Pulmonary artery endothelial cell (primary cell): ENCODE results near the gene LARP1. TPM values are rescaled to one million over a fixed set of nuclear protein-coding genes. Genes with fewer than 3 reads are reported as not detected.
"Not testable (repeated sequence)": the region's sequence is repeated elsewhere in the genome, so short reads cannot be mapped to it uniquely, and the experiment has no call there.

Source experiments
- DNase-seq: peaks from one replicate; pipeline ENCODE4 v3.0.0-alpha.2; 2011; ENCODE audit warnings: low read depth, low spot score
- total RNA-seq: library from RNA; depleted of rRNA; stranded (reverse); fragments of >200 nt; gene quantifications from 2 replicates; pipeline ENCODE4 v1.2.3, GENCODE V29; 2014

Gene LARP1
- total RNA-seq, 1 donor from 2014 or later: 54.3 TPM

DNA sequence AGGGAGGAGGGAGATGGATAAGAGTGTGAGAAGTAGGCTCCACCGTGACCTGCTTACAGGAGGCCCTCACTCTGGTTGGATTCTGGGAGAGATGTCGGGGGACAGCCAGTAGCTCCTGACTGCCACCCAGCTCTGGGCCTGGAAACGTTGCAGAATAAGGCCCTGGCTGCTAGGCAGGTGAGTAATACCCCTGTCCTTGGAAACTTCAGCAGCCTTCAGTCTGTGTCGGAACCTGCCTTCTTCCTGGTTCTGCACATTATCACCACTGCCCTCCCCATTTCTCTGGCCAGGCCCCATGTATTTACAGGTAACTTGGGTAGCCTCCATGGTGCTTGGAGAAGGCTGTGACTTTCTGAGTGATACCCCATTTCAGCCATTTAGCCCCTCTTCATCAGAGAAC, 68.4 kb downstream of the LARP1 start:
- DNase-seq: no peak

DNA sequence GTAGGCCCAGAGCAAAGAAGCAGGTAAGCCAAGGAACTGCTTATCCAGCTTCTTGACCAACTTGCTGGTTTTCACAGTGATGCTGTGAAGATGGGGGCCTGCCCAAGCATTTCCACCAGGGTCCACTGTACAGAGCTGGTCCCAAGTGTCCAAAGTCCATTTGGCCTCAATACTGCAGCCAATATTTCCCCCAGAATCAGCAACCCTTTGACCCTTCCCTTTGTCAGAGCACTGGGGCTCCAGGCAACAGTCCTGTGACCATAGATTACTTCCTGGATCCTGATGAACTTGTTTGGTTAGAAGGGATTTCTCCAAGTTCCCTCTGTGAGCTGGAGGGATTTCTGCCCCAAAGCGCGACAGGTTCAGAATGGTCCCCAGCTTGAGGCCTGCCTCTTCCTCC, 68.9 kb downstream of the LARP1 start:
- no peak for DNase-seq

DNA sequence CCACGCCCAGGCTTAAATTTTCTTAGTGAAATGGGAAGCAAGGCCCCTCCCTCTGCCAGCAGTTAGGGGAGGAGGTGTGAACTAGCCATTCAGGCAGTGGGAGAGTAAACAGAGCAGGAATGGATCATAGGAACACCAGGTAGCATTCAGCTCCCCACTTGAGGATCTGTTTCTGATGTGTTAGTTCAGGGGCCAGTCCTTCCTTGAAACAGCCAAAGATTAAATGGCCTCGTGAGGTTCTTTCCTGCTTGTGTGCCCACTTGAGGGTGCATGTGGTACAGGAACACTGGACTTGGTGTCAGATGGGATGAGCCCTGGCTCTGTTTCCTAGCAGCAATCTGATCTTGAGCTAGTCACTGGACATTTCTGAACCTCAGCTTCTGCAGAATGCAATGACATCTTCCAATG, 74.0 kb downstream of the LARP1 start:
- no peak for DNase-seq

DNA sequence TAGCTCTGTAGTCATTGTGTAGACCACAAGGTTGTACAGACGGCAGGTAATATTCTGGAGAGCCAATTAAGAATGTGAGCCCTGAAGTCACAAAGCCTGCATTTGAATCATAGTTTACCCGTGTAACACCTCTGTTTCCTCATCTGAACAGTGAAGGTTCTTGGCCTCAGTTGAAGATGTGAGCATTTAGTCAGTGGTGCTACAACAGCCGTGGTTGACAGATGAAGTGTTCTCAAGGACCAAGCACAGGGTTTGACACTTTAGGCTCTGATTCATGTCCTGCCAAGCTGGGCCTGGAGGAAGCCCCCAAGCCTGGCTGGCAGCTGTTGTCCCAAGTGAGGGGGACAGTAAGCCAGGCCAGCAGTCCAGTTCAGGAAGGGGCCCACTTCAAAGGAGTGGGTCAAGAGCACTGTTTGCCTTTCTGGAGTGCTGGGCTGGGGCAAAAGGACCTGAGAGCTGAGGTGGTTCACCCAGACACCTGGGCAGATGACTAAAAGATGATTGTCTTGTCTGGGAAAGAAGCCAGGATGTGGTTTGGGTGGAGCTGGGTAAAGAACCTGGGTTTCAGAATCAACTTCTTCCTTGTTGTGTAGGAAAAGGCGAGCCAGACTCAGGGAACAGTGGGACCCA, 74.5 kb downstream of the LARP1 start:
- DNase-seq: no peak

DNA sequence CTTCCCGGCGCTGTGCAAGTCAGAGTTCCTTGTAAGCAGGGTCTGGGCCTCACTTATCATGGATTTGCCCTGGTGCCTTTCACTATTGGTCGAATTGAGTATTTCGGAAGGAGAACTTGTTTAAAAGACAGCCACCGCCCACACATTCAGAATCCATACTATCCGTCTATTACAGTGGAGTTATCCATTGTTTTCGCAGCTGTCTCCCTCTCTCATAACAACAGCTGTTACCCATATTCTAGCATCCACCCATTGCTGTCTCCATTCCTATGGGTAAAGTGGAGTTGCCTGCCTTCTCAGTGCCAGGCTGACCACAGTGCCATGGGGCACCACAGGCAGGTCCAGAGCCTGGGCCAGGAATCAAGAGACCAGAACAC, 75.0 kb downstream of the LARP1 start:
- no peak for DNase-seq

DNA sequence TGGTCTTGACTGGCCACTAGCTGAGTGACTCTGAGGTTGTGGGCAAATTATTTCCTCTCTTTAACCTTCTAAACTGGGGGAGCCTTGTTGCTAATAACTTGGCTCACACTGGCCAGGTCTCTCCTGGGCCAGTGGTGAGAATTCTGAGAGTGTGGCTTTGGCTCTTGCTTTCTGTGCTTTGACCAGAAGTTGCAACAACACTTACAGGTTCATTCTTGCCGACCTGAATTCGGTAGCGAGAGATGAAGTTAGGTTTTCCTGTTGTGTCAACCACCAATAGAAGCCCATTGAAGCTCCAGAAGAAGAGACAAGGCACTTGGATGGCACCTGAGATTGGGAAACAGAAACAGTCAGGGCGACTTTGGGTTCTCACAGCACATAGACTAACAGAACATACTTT, 75.4 kb downstream of the LARP1 start:
- no peak for DNase-seq

DNA sequence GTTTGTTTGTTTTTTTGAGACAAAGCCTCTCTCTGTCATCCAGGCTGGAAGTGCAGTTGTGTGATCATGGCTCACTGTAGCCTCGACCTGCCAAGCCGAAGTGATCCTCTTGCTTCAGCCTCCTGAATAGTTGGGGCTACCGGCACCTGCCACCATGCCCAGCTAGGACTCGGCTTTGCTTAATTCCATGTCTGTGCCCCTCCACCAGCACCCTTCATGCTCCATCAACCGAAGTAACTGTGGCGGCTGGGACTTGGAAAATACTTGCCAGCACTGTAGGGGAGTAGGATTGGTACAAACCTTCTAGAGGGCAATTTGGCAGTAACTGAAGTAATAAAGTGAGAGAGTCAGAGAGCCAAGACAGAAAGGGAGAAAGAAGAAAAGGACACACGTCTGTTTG, 76.3 kb downstream of the LARP1 start:
- no peak for DNase-seq

DNA sequence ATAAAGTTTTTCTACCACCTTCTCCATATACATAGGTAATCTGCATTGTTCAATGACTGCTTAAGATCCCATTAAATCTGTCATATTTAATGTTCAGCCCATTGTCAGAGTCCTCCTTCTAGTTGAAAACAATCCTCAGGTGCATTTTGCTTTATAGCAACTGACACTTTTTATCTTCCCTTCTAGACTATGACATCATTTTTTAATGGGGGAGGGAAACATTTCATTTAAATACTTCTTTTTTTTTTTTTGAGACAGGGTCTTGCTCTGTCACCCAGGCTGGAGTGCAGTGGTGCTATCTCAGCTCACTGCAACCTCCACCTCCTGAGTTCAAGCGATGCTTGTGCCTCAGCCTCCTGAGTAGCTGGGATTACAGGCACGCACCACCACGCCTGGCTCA, 77.6 kb downstream of the LARP1 start:
- not testable (repeated sequence) for DNase-seq

DNA sequence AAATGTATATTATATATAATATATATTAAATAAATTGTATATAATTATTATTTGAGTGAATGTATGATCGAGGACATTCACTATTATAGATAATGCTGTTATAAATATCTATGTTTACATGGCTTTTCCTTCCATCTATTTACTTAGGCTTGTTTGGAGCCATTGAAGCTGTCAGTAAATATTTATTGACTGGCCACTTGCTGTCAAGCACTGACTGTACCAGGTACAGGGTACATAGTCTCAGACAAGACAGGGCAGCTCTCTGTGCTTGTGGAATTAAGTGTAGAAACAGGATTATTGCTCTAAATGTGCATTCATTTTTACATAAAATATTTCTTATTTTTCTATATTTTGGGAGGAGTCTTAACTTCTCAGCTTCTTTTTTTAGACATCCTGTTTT, 78.9 kb downstream of the LARP1 start:
- no peak for DNase-seq

DNA sequence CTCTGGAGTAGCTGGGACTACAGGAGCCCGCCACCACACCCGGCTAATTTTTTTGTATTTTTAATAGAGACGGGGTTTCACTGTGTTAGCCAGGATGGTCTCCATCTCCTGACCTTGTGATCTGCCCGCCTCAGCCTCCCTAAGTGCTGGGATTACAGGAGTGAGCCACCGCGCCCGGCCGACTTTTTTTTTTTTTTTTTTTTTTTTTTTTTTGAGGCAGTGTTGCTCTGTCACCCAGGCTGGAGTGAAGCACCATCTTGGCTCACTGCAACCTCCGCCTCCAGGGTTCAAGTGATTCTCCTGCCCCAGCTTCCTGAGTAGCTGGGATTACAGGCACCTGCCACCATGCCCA, 80.5 kb downstream of the LARP1 start:
- not testable (repeated sequence) for DNase-seq

DNA sequence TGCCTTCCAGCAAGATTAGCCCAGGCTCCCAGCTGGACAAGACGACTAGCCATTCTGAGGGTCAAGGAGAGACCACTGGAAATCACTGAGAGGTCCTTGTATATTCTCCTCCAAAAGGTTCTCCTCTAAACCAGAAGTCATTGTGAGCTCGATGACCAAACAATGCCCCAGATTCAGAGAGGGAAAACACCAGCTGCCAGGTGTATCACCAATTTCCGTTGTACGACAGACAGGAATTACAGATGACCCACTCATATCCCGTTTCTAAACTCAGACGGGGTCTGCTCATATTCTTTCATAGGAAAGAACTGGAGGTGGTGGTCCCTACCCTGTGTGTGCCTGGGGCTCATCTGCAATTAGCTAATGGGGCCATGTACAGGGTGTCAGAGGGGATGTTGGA, 81.0 kb downstream of the LARP1 start:
- DNase-seq: no peak

DNA sequence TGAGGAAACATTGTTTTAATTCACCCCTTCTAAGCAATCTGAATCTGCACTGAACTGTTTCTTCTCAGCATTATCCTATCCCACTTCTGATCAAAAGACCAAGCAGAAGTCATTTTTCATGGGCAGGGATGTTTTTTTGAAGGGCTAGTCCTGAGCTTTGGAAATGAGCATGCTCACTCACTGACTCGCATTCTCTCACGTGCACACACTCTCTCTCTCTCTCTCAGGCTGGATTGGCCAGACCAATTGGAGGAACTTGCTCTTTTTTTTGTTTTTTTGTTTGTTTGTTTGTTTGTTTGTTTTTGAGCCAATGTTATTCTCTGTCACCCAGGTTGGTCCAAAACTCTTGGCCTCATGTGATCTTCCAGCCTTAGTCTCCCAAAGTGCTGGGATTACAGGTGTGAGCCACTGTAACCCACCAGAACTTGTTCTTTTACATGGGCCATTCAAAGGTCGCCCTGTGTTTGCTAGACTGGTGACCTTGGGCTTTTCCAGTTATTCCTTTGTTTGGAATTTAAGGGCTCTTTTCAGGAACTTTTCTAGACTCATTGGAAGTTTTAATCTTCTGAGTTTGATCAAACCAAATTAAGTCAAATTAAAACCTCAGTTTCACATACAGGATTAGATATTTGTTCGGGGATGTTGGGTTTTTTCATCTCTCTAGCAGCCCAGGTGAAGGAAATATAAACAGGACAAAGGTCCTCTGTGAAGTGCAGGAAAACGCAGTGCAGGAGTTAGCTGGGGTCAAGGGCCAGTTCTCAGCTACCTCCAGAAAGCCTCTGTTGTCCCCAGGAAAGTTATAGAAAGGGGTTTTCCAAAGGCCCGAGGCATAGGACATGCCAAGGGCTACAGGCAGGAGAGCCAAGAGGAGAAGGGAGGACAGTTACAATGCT, 82.1 kb downstream of the LARP1 start:
- DNase-seq: no peak

DNA sequence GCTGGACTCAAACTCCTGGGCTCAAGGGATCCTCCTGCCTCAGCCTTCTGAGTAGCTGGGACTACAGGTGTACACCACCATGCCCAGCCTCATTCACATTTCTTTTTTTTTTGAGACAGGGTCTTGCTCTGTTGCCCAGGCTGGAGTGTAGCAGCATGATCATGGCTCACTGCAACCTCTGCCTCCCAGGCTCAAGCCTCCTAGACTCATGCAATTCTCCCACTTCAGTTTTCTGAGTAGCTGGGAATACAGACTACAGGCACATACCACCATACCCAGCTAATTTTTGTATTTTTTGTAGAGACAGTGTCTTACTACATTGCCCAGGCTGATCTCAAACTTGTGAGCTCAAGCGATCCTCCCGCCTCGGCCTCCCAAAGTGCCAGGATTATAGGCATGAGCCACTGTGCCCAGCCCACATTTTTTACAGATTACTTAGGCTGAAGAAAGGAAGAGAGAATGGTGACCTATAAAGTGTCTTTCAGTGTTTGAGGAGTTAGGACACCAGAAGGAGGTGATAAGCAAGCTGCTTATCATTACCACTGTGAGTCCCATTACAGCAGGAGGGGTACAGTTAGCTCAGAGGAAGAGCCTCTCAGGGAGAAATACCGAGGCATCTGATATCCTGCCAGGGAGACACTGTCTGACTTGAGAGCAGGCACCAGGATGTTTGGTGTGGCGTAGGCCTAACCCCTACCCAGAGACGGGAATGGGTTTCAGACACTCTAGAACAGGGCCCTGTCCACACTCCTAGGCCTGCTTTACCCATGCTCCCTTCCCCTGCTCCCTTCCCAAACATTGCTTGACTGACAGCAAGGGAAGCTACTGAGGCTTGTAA, 85.5 kb downstream of the LARP1 start:
- DNase-seq: no peak

DNA sequence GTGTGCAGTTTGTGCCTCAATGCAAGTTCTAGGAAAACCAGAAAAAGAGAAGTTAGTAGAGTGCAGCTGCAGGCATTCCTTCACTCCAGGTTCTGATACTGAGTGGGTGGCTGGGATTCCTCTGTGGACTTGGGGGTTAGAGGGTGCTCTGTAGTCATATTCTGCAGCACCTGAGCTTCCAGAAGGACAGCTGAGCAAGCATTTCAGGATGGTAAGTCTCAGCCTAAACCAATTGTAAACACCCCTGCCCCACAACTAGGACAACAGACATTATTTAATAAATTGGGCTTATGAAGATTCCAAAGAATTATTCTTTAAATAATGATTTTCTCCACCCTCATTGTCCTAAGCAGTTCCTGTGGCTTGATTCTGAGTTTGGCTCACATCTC, 86.1 kb downstream of the LARP1 start:
- no peak for DNase-seq

DNA sequence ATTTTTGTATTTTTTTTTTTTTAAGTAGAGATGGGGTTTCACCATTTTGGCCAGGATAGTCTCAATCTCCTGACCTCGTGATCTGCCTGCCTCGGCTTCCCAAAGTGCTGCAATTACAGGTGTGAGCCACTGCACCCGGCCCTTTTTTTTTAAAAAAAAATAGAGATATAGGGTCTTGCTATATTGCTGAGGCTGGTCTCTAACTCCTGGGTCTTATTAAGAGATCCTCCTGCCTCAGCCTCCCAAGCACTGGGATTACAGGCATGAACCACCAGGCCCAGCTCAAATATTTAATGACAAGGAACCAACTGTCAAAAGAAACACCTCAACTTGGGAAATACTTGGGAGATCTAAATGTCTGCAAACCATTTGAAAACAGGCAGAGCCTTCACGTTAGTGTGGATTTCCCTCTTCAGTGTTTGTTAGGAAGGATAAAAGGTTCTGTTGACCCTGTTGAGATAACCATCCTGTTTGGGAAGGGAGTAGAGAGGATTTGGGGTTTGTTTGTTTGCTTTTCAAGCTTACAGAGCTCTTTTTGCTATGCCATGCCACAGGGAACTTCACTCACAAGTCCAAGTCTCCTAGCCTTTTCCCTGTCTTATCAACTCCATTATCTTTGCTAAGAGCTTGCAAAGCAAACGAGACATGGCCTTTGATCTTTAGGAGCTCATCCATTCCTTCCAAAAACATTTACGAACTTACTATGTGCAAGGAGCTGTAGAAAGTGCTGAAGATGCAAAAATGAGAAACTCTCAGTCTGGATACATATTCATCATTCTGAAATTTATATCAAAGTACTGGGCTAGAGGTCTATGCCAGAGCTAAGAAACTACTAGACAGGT, 87.7 kb downstream of the LARP1 start:
- no peak for DNase-seq

DNA sequence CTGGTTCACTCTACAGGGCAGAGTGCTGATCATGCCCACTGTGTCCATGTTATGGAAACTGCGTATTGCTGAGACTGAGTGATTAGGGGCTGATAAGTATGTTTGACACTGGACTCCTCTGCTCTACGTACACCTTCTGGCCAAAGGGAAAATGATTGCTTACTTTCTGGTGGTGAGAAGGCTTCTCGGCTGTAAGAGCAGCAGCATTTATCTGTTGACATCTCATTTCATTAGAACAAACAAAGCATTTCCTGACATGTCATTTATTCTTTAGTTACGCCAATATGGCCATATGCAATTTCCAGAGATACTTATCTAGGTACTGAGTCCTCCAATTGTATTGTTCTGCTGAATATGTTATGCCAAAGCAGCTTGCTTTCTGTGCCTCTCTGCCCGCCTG, 89.6 kb downstream of the LARP1 start:
- no peak for DNase-seq

DNA sequence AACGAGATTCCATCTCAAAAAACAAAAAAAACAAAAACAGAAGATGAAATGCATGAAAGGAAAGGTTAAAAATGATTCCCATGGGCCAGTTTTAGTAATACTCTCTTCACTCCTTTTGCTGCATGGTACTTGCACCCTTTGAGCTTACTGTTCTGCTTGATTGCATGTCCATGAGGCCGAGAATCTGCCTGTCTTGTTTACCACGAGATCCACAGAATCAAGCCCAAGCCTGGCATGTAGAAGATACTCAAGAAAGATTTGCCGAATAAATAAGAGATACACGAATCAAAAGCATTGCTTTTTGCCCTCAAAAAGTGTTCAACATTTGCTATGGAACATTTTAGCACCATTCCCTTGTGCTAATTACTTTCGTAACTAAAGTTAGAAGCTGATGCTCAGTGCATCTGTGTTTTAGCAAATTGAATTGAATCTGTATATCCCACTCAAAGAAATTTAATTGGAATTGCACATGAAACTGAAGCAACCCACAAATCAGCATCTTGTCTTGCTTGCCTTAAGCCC, 94.1 kb downstream of the LARP1 start:
- no peak for DNase-seq

DNA sequence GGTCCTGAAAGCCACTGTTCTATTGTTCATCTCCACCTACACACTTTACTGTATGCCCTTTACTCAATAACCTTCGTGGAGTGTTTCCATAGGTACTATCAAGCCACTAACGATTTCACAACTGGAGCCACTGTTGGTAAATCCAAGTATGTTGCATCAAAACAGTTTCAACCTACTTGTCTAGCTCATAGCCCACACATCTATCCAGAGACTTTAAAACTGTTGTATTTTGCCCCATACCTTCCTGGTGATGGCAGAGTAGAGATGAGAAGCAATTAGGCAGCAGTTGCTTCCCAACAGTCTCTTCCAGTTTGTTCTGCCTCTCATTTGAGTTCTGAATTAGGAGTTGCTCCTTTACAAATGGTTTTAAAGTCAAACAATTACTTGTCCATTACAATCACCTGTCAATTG, 94.6 kb downstream of the LARP1 start:
- no peak for DNase-seq

DNA sequence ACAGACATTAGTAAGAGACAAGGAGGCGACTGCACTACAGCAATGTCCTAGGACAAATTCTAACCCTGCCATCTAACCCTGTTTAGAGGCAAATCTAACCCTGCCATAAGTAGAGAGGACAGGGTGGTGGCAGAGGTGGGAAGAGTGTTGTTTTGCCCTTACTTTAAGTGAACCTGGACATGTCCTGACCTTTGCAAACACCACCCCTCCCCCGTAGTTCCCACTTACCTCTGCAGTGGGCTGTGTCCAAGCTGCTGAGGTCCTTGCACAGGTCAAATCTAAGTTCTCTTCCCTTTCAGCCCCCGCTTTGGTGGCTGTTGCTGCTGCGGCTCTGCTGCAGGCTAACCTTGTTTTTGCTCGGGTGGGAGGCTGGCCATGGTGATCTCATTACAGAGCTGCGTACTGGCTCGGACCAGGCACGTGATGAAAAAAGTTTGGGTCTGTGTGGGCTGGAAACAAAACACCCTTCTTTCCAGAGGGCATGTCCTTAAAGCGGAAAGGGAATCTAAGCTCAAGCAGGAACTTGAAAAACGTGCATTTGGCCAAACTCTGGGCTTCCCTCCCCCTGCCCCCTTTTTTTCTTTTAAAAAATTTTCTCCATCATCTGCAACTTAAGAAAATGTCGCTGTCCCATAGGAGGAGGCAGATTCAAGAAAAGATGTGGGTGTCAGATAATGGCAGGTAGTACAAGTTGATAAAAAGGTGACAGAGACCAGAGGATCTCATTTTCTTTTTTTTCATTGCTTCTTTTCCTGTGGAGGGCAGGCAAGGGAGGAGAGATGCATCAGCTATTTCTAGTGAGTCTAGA, 95.3 kb downstream of the LARP1 start, which contains the start of gene FAXDC2:
TSS of gene FAXDC2 (minus strand) at position 349 of the 808 bp plus-strand sequence. CDS start 12,425 bp downstream, outside the sequence.
- peak; percentile 32 for DNase-seq

DNA sequence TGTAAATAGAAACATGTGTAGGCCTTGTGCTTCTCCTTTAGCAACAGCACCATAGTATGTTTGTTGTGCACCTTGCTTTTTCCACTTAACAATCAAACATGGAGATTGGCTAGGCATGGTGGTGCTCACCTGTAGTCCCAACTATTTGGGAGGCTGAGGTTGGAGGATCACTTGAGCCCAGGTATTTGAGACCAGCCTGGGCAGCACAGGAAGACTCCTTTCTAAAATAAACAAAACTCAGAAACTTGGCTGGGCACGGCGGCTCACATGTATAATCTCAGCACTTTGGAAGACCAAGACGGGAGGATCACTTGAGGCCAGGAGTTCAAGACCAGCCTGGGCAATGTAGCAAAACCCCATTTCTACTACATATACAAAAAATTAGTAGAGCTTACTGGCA, 96.2 kb downstream of the LARP1 start:
- DNase-seq: no peak
